K562 (cell line): ENCODE results near the gene CBX1. TPM values are rescaled to one million over a fixed set of nuclear protein-coding genes. Genes with fewer than 3 reads are reported as not detected.

ENCODE experiments used
- ATAC-seq: fragments of 200-7000 bp; cut with Tn5 transposase; 3 replicates; pipeline ENCODE4 v1.9.1; 2020; ENCODE audit warnings: moderate library complexity
- BruUV-seq: library from RNA; stranded (reverse); fragments of 400-500 nt; replicated peaks from 2 replicates; lab custom pipeline; 2021; lab: Mats Ljungman, UMichigan
- CTCF ChIA-PET: fragments of 300-600 bp; formaldehyde crosslinking; extraction: SDS; loops from one replicate; lab custom pipeline; 2021; ENCODE audit warnings: low intra/inter-chr PET ratio; lab: Yijun Ruan, JAX
- POLR2A ChIA-PET: fragments of 300-600, 350-650 bp; sonication (Branson Sonifier 250); formaldehyde crosslinking; extraction: SDS; loops from one replicate; lab custom pipeline; 2021; ENCODE audit warnings: antibody characterized with exemption, inconsistent platforms; lab: Yijun Ruan, JAX
- DNase-seq, 4 experiments: peaks; one replicate each; pipeline versions ENCODE4 v3.0.0 to v3.0.0-alpha.2; 2011 to 2018; ENCODE audit warnings: low spot score in 3 of 4, mixed read lengths in 3 of 4; ENCODE audit errors: extremely low read depth in 1 of 4
- FAIRE-seq: peaks from 2 replicates; lab custom pipeline; 2011; peaks lifted over from hg19 to GRCh38; lab: Jason Lieb, UNC
- H2AFZ ChIP-seq: 2 replicates; pipeline ENCODE4 v1.6.0; 2011; ENCODE audit warnings: low read depth, low read length, control low read depth, inconsistent platforms
- H3K27ac ChIP-seq: fragments of 200-600 bp; 3 replicates; pipeline ENCODE4 v1.8.0; 2011; ENCODE audit warnings: low read depth, mild to moderate bottlenecking, control low read depth, inconsistent platforms, low read length, moderate library complexity, mixed read lengths; ENCODE audit errors: extremely low read depth
- H3K27me3 ChIP-seq, 2 experiments: fragments of 300-600 bp in 1 of 2; 2 replicates in 1 of 2; 3 replicates in 1 of 2; pipeline versions ENCODE4 v1.6.0 to v1.8.0; 2011; ENCODE audit warnings: inconsistent platforms in 2 of 2, low read length in 2 of 2, mild to moderate bottlenecking in 1 of 2, mixed read lengths in 1 of 2, moderate library complexity in 1 of 2; ENCODE audit not compliant: control insufficient read depth in 2 of 2, insufficient read depth in 2 of 2
- H3K36me3 ChIP-seq: fragments of 300-600 bp; 3 replicates; pipeline ENCODE4 v1.8.0; 2011; ENCODE audit warnings: mild to moderate bottlenecking, low read length, inconsistent platforms; ENCODE audit not compliant: control insufficient read depth, insufficient read depth
- H3K4me1 ChIP-seq, 2 experiments: fragments of 200-600 bp in 1 of 2; replicated peaks in 1 of 2; 2 replicates in 1 of 2; 3 replicates in 1 of 2; pipeline versions ENCODE4 v1.5.1 to v1.8.0; 2011; ENCODE audit warnings: inconsistent platforms in 2 of 2, low read length in 2 of 2, mild to moderate bottlenecking in 1 of 2, mixed read lengths in 1 of 2, moderate library complexity in 1 of 2; ENCODE audit not compliant: control insufficient read depth in 2 of 2, insufficient read depth in 2 of 2
- H3K4me2 ChIP-seq: 2 replicates; pipeline ENCODE4 v1.6.1; 2011; ENCODE audit warnings: low read length, control low read depth, inconsistent platforms, mixed read lengths; ENCODE audit not compliant: insufficient read depth
- H3K4me3 ChIP-seq: fragments of 200-600 bp; sonication (generic), shearing (Covaris generic); 2 replicates; pipeline ENCODE4 v1.5.1; 2016; ENCODE audit warnings: control low read depth, inconsistent platforms
- H3K79me2 ChIP-seq: fragments of 200-600 bp; 3 replicates; pipeline ENCODE4 v1.8.0; 2011; ENCODE audit warnings: low read length, inconsistent platforms; ENCODE audit not compliant: control insufficient read depth, insufficient read depth
- H3K9ac ChIP-seq, 2 experiments: 2 replicates each; pipeline versions ENCODE4 v1.6.0 to v1.6.1; 2011; ENCODE audit warnings: low read depth in 2 of 2, low read length in 2 of 2, control low read depth in 1 of 2, inconsistent platforms in 1 of 2, mild to moderate bottlenecking in 1 of 2, mixed read lengths in 1 of 2; ENCODE audit not compliant: insufficient read depth in 1 of 2
- H3K9me1 ChIP-seq: one replicate; pipeline ENCODE4 v1.6.0; 2011; ENCODE audit warnings: inconsistent platforms, mild to moderate bottlenecking, low read length, moderate library complexity; ENCODE audit not compliant: control insufficient read depth, insufficient read depth
- H3K9me3 ChIP-seq: replicated peaks from 2 replicates; pipeline ENCODE4 v1.5.1; 2011; ENCODE audit warnings: low read depth, low read length, inconsistent platforms; ENCODE audit not compliant: control insufficient read depth, insufficient read depth
- H4K20me1 ChIP-seq: replicated peaks from 2 replicates; pipeline ENCODE4 v1.6.1; 2011; ENCODE audit warnings: low read length, inconsistent platforms, mixed read lengths; ENCODE audit not compliant: control insufficient read depth, insufficient read depth
- CTCF ChIP-seq, 3 experiments: IDR thresholded peaks in 2 of 3; conservative IDR thresholded peaks in 1 of 3; 2 replicates each; pipeline ENCODE4 v1.5.1; 2011 to 2012; ENCODE audit warnings: low read length in 3 of 3, mild to moderate bottlenecking in 3 of 3, control low read depth in 2 of 3, improper control_type of control experiment in 1 of 3, inconsistent platforms in 1 of 3, low read depth in 1 of 3, mixed read lengths in 1 of 3, moderate library complexity in 1 of 3; ENCODE audit not compliant: insufficient read depth in 2 of 3
- NCOA4 ChIP-seq: fragments of 450-650 bp; IDR thresholded peaks from 2 replicates; pipeline ENCODE4 v1.6.1; 2018; ENCODE audit warnings: mild to moderate bottlenecking; ENCODE audit not compliant: partially characterized antibody
- PKNOX1 ChIP-seq: fragments of 450-650 bp; IDR thresholded peaks from 2 replicates; pipeline ENCODE4 v1.6.1; 2016
- RAD21 ChIP-seq, 2 experiments: fragments of 250-450 bp in 1 of 2; fragments of 450-650 bp in 1 of 2; sonication (Bioruptor Pico) in 1 of 2; formaldehyde crosslinking in 1 of 2; IDR thresholded peaks in 1 of 2; conservative IDR thresholded peaks in 1 of 2; 2 replicates each; pipeline versions ENCODE4 v1.4.0 to v1.8.0; 2020 to 2022; ENCODE audit warnings: mild to moderate bottlenecking in 2 of 2, moderate library complexity in 1 of 2
- REST ChIP-seq, 2 experiments: fragments of 450-650 bp; formaldehyde crosslinking in 1 of 2; IDR thresholded peaks; 2 replicates each; pipeline versions ENCODE4 v1.4.0 to v1.6.1; 2014 to 2020; ENCODE audit warnings: mild to moderate bottlenecking in 2 of 2, borderline replicate concordance in 1 of 2, low read depth in 1 of 2
- ZEB2 ChIP-seq: fragments of 450-650 bp; IDR thresholded peaks from 2 replicates; pipeline ENCODE4 v1.6.1; 2016
- WGBS: fragments of 100-300 bp; shearing (Covaris generic); methylation state at CpG from one replicate; pipeline ENCODE4 v1.1.6; 2016; ENCODE audit warnings: low coverage, mixed read lengths; ENCODE audit not compliant: insufficient coverage; ENCODE audit errors: missing lambda C conversion rate; 5-methylcytosine and 5-hydroxymethylcytosine counted together
- in situ Hi-C: fragments of 300-500 bp; cut with MboI; formaldehyde crosslinking; loops from 4 replicates; pipeline ENCODE4 v1.15.0; 2018; ENCODE audit warnings: inconsistent platforms, mixed read lengths
- intact Hi-C: fragments of 100-400 bp; cut with micrococcal nuclease; formaldehyde crosslinking; loops from 2 replicates; pipeline ENCODE4 v1.14.2; 2022
- polyA plus RNA-seq, 8 experiments: library from polyadenylated mRNA; depleted of rRNA in 4 of 8; stranded (reverse) in 5 of 8; unstranded in 3 of 8; fragments of >200 nt; fragmentation: Nextera tagmentation in 2 of 8; fragmentation: Illumina TruSeq in 1 of 8; extraction: Ambion mirVana in 2 of 8; extraction: Trizol in 1 of 8; gene quantifications; 2 replicates each; pipeline versions ENCODE4 v1.2.1 to v1.2.3, GENCODE V29; 2011 to 2014; ENCODE audit warnings: inconsistent platforms in 1 of 8, missing spikeins in 1 of 8
- total RNA-seq, 7 experiments: library from RNA; depleted of rRNA in 6 of 7; stranded (reverse); fragments of >200 nt in 6 of 7; fragmentation: Illumina TruSeq in 2 of 7; extraction: Trizol in 2 of 7; gene quantifications; 2 replicates each; pipeline versions ENCODE4 v1.2.1 to v1.2.3, GENCODE V29; 2011 to 2021; ENCODE audit warnings: low replicate concordance in 1 of 7

Gene CBX1
- total and polyA plus RNA-seq, 9 of the 15 experiments (the other 6 are each of a cell fraction or from before 2014, with no cell fraction given) = 10.6 to 95.7 (median 52.7) TPM

DNA sequence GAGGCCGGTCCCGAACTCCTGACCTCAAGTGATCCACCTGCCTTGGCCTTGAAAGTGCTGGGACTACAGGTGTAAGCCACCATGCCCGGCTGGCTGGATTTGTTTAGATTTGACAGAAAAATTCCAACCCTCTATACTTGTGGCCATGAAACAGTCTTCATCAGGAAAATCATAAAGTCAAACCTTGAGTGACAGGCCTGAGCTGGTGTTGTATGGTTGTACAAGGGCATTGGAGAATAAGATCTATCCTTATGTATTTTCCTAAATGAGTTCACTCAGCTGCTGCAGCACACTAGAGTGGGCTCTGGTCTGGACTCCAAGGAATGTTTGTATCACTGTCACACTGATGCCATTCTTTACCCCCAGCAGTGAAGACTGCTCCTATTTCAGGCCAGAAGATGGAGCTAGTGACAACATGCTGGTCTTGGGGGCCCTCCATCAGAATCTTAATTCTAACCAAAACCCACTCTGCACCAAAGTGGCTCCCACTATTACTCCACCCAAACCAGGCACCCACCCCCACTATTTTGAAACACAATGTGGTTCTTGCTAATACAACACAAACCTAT lies 33.7 kb upstream of the CBX1 start:
- TF ChIP-seq ZEB2 = no peak
- TF ChIP-seq REST (IDR thresholded peaks at IDR 0.05; ENCODE audit: borderline replicate concordance) = peak; percentile 34; the same call in 1 of the 2 replicates
- no peak for TF ChIP-seq REST (CRISPR knock-in tag; IDR thresholded peaks at IDR 0.05; ENCODE audit: low read depth)
- no peak for TF ChIP-seq NCOA4
- peak; percentile 53 for TF ChIP-seq PKNOX1
- TF ChIP-seq CTCF (IDR thresholded peaks at IDR 0.05 in 2 of 3, conservative IDR thresholded peaks at IDR 0.05 in 1 of 3; ENCODE audit: insufficient read depth in 2 of 3, low read depth in 1 of 3, low read length in 3 of 3) = peak; percentile 49 to 58 (median 53)
- peak in 1 of 2 experiments; percentile 49; a peak in 2 of 4 replicates for TF ChIP-seq RAD21 (CRISPR knock-in tag; conservative IDR thresholded peaks at IDR 0.05 in 1 of 2, IDR thresholded peaks at IDR 0.05 in 1 of 2)
- Histone ChIP-seq H3K36me3 (no peaks in the 10 kb centered on the region), H3K4me2 (no peak overlapping the region), H3K79me2 (no peaks in the 10 kb centered on the region), H3K27ac (no peak overlapping the region), H4K20me1 (no peaks in the 10 kb centered on the region), H3K9ac (no peak overlapping the region), H3K27me3 (peaks cover 0 to 4% of the 10 kb centered on the region in 2 experiments; a peak in 3 of 5 replicates), H3K4me3 (no peak overlapping the region), H3K9me3 (no peaks in the 10 kb centered on the region), H2AFZ (no peak overlapping the region), H3K4me1 (no peaks in the 10 kb centered on the region; a peak in 1 of 5 replicates), H3K9me1 (no peaks in the 10 kb centered on the region)
- 22% methylated on average over 1 of the region's 3 CpGs for WGBS
- FAIRE-seq (peak; percentile 37), DNase-seq (peak in 2 of 4 experiments; percentile 21 to 37), ATAC-seq (peak; percentile 71)
- in situ Hi-C loops (loop anchor here (5.0 kb wide), 1 partner anchor 58 kb away; no protein-coding TSS in a partner anchor), intact Hi-C loops (loop anchor here (10.0 kb wide), 1 partner anchor 290 kb away; the partner anchor contains the start of gene SCRN2)
- BruUV-seq = no TSS peak
- CTCF ChIA-PET = interaction anchor here (0.6 kb wide), 1 partner anchor 484 kb away, joined by 3 read pairs; no protein-coding TSS in a partner anchor
- POLR2A ChIA-PET = interaction anchor here (0.9 kb wide), 2 partner anchors 14 to 76 kb away, joined by 3 read pairs; no protein-coding TSS in a partner anchor
